Endothelial cell of umbilical vein (primary cell): Measurements from ENCODE around the gene SERPINA1. TPM values are rescaled to one million over a fixed set of nuclear protein-coding genes. Genes with fewer than 3 reads are reported as not detected.

Experiments
- BruUV-seq: library from RNA; stranded (reverse); fragments of 400-500 nt; replicated peaks from 2 replicates; lab custom pipeline; 2021; lab: Mats Ljungman, UMichigan
- CTCF ChIA-PET: fragments of 300-600, 350-600 bp; sonication (Branson Sonifier 250); formaldehyde crosslinking; loops from one replicate; lab custom pipeline; 2021; ENCODE audit warnings: antibody characterized with exemption, inconsistent platforms; lab: Charles Lee
- POLR2A ChIA-PET: fragments of 300-600, 350-600 bp; sonication (Branson Sonifier 250); formaldehyde crosslinking; loops from one replicate; lab custom pipeline; 2021; ENCODE audit warnings: antibody characterized with exemption, inconsistent platforms; lab: Charles Lee
- DNase-seq: peaks from one replicate; pipeline ENCODE4 v3.0.0-alpha.2; 2011; ENCODE audit warnings: low read depth, low spot score
- FAIRE-seq: peaks from 2 replicates; lab custom pipeline; 2011; peaks lifted over from hg19 to GRCh38; lab: Jason Lieb, UNC
- H2AFZ ChIP-seq: 2 replicates; pipeline ENCODE4 v1.6.0; 2012; ENCODE audit warnings: low read depth, low read length, control low read depth, inconsistent platforms
- H3K27ac ChIP-seq: 2 replicates; pipeline ENCODE4 v1.5.1; 2011; ENCODE audit warnings: low read depth, mild to moderate bottlenecking, control low read depth, low read length, moderate library complexity; ENCODE audit not compliant: insufficient read depth
- H3K27me3 ChIP-seq, 2 experiments: 2 replicates each; pipeline versions ENCODE4 v1.6.0 to v1.6.1; 2011; ENCODE audit warnings: low read length in 2 of 2, mixed read lengths in 1 of 2; ENCODE audit not compliant: control insufficient read depth in 2 of 2, insufficient read depth in 2 of 2
- H3K36me3 ChIP-seq, 2 experiments: 2 replicates in 1 of 2; 3 replicates in 1 of 2; pipeline ENCODE4 v1.5.1; 2011; ENCODE audit warnings: low read length in 2 of 2, mild to moderate bottlenecking in 1 of 2, moderate library complexity in 1 of 2; ENCODE audit not compliant: control insufficient read depth in 2 of 2, insufficient read depth in 2 of 2; ENCODE audit errors: extremely low read depth in 1 of 2
- H3K4me1 ChIP-seq: 3 replicates; pipeline ENCODE4 v1.5.1; 2011; ENCODE audit warnings: mild to moderate bottlenecking, low read length; ENCODE audit not compliant: control insufficient read depth, insufficient read depth; ENCODE audit errors: extremely low read depth
- H3K4me2 ChIP-seq: 2 replicates; pipeline ENCODE4 v1.6.1; 2011; ENCODE audit warnings: low read length, control low read depth, mixed read lengths; ENCODE audit not compliant: insufficient read depth
- H3K4me3 ChIP-seq, 3 experiments: fragments of 200-600 bp in 1 of 3; sonication (generic), shearing (Covaris generic) in 1 of 3; replicated peaks in 1 of 3; 2 replicates each; pipeline ENCODE4 v1.5.1; 2011 to 2016; ENCODE audit warnings: control low read depth in 3 of 3, low read length in 3 of 3, mild to moderate bottlenecking in 2 of 3, inconsistent platforms in 1 of 3, low read depth in 1 of 3, moderate library complexity in 1 of 3; ENCODE audit not compliant: insufficient read depth in 1 of 3
- H3K79me2 ChIP-seq: 2 replicates; pipeline ENCODE4 v1.6.0; 2012; ENCODE audit warnings: low read length, inconsistent platforms; ENCODE audit not compliant: control insufficient read depth, insufficient read depth
- H3K9ac ChIP-seq: replicated peaks from 2 replicates; pipeline ENCODE3; 2011; ENCODE audit warnings: low read length, control low read depth; ENCODE audit not compliant: insufficient read depth; ENCODE audit errors: extremely low read depth
- H3K9me1 ChIP-seq: replicated peaks from 3 replicates; pipeline ENCODE4 v1.6.0; 2011; ENCODE audit warnings: mild to moderate bottlenecking, low read length; ENCODE audit not compliant: control insufficient read depth, insufficient read depth; ENCODE audit errors: extremely low read depth
- H3K9me3 ChIP-seq: replicated peaks from 2 replicates; pipeline ENCODE4 v1.5.1; 2012; ENCODE audit warnings: low read length, inconsistent platforms; ENCODE audit not compliant: control insufficient read depth, insufficient read depth
- H4K20me1 ChIP-seq: replicated peaks from 2 replicates; pipeline ENCODE3; 2011; ENCODE audit warnings: mild to moderate bottlenecking, low read length; ENCODE audit not compliant: control insufficient read depth, insufficient read depth; ENCODE audit errors: extremely low read depth
- CTCF ChIP-seq, 2 donors: IDR thresholded peaks; 1 replicate in 1 of 2; 2 replicates in 1 of 2; pipeline ENCODE4 v1.5.1; 2011; ENCODE audit warnings: low read length in 2 of 2, mild to moderate bottlenecking in 2 of 2, moderate library complexity in 2 of 2, control low read depth in 1 of 2, inconsistent platforms in 1 of 2, low read depth in 1 of 2; ENCODE audit not compliant: insufficient read depth in 1 of 2; ENCODE audit errors: extremely low read depth in 1 of 2
- EZH2 ChIP-seq: IDR thresholded peaks from 2 replicates; pipeline ENCODE4 v1.6.1; 2012; ENCODE audit warnings: borderline replicate concordance, low read depth, mild to moderate bottlenecking, moderate library complexity, low read length, inconsistent platforms; ENCODE audit not compliant: severe bottlenecking
- FOS ChIP-seq: IDR thresholded peaks from 2 replicates; pipeline ENCODE4 v1.6.1; 2011; ENCODE audit warnings: mild to moderate bottlenecking, low read length, moderate library complexity, borderline replicate concordance; ENCODE audit not compliant: insufficient read depth
- GATA2 ChIP-seq: IDR thresholded peaks from 2 replicates; pipeline ENCODE4 v1.7.0; 2011; ENCODE audit warnings: low read depth, mild to moderate bottlenecking, moderate library complexity, mixed read lengths, low read length; ENCODE audit not compliant: insufficient read length, insufficient read depth
- JUN ChIP-seq: IDR thresholded peaks from 2 replicates; pipeline ENCODE4 v1.6.1; 2011; ENCODE audit warnings: borderline replicate concordance, low read depth; ENCODE audit not compliant: insufficient read length, insufficient read depth
- MYC ChIP-seq: IDR thresholded peaks from one replicate; pipeline ENCODE4 v1.6.1; 2011; ENCODE audit warnings: mild to moderate bottlenecking, low read depth, low read length
- POLR2A ChIP-seq: IDR thresholded peaks from 2 replicates; pipeline ENCODE4 v1.6.1; 2012; ENCODE audit warnings: low read depth, mild to moderate bottlenecking, control low read depth, low read length
- POLR2AphosphoS5 ChIP-seq: IDR thresholded peaks from 2 replicates; pipeline ENCODE4 v1.6.1; 2012; ENCODE audit warnings: low read depth, mild to moderate bottlenecking, control low read depth, low read length, moderate library complexity; ENCODE audit not compliant: insufficient read depth
- dilution Hi-C: fragments of 300-500 bp; cut with MboI; formaldehyde crosslinking; loops from one replicate; pipeline ENCODE4 v1.15.0; 2019; ENCODE audit warnings: low sequenced_read_pairs; ENCODE audit not compliant: extremely low pct_ligation_motif_present
- intact Hi-C: fragments of 100-400 bp; cut with micrococcal nuclease; formaldehyde crosslinking; loops from one replicate; pipeline ENCODE4 v1.10.0; 2022
- polyA plus RNA-seq, 4 experiments: library from polyadenylated mRNA; depleted of rRNA in 3 of 4; stranded (reverse) in 3 of 4; unstranded in 1 of 4; fragments of >200 nt; gene quantifications; 2 replicates each; pipeline versions ENCODE4 v1.2.1 to v1.2.3, GENCODE V29; 2011 to 2012; ENCODE audit warnings: missing spikeins in 1 of 4
- total RNA-seq: library from RNA; stranded (reverse); gene quantifications from 2 replicates; pipeline ENCODE4 v1.2.3, GENCODE V29; 2021
- TF ChIP-seq, protein P1 (sequence below): IDR thresholded peaks from 2 replicates; pipeline ENCODE4 v1.6.1; 2011; ENCODE audit not compliant: insufficient read depth, insufficient read length

The SERPINA1 gene
- total and polyA plus RNA-seq, 2 donors (not counting 3 experiments of a cell fraction or from before 2014, with no cell fraction given), result not detected

DNA sequence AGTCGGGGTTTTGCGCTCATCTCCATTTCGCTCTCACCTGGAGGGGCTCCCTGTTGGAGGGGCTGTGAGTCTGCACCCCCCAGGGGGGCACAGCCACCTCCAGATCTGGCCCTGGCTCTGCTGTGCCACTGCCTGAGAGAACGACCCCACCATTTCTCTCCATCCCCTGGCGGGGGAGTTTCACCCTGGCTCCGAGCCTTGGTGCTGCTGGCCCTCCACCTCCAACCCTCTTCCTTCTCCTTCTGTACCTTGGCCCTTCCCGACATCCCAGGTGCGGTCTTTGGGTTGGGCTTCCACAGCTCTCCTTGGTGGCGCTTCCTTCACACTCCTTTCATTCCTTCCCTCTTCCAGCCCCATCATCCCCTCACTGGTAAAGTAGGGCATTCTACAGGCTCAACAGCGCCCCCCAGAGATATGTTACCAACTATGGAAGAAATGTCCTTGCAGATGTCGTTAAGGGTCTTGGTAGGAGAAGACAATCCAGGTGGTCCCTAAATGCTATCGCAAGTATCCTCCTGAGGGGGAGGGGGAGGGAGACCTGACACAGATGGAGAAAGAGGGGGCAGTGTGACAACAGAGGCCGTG is 16.3 kb downstream of the SERPINA1 start:
- dilution Hi-C loops (no loop called here), intact Hi-C loops (no loop called here)
- no peaks in the 10 kb centered on the region for H3K9me3 ChIP-seq
- no peak overlapping the region for H3K4me2 ChIP-seq
- no peak overlapping the region for H2AFZ ChIP-seq
- no TSS peak for BruUV-seq
- no peaks in the 10 kb centered on the region for H3K79me2 ChIP-seq
- H3K9ac ChIP-seq, result no peak overlapping the region
- no peak overlapping the region for H3K27ac ChIP-seq
- CTCF ChIA-PET, result no interaction called here
- FAIRE-seq (no peak), DNase-seq (no peak)
- no peaks in the 10 kb centered on the region for H4K20me1 ChIP-seq
- H3K27me3 ChIP-seq, result no peaks in the 10 kb centered on the region
- POLR2A ChIA-PET, result no interaction called here
- no peaks in the 10 kb centered on the region for H3K4me1 ChIP-seq
- no peak overlapping the region for H3K4me3 ChIP-seq
- H3K36me3 ChIP-seq, result no peaks in the 10 kb centered on the region
- no peak for TF ChIP-seq FOS
- TF ChIP-seq CTCF (IDR thresholded peaks at IDR 0.05; ENCODE audit: extremely low read depth in 1 of 2, insufficient read depth in 1 of 2, low read depth in 1 of 2, low read length in 2 of 2), result no peak
- TF ChIP-seq, protein P1, sequence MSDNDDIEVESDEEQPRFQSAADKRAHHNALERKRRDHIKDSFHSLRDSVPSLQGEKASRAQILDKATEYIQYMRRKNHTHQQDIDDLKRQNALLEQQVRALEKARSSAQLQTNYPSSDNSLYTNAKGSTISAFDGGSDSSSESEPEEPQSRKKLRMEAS, result no peak
- no peak for TF ChIP-seq EZH2
- no peak for TF ChIP-seq POLR2A
- TF ChIP-seq GATA2, result no peak
- no peak for TF ChIP-seq JUN
- no peak for TF ChIP-seq POLR2AphosphoS5
- TF ChIP-seq MYC, result no peak
- no peaks in the 10 kb centered on the region for H3K9me1 ChIP-seq
